Esophagus muscularis mucosa (tissue), 4 donors: ENCODE results near the gene ATRNL1. TPM values are rescaled to one million over a fixed set of nuclear protein-coding genes. Genes with fewer than 3 reads are reported as not detected.

Experiments used
- DNase-seq: peaks from one replicate; pipeline ENCODE4 v3.0.0-alpha.2; 2017; ENCODE audit errors: extremely low spot score
- H3K27ac ChIP-seq, 4 donors: fragments of 200-600 bp; sonication (generic); replicated peaks in 1 of 4; 1 replicate in 3 of 4; 2 replicates in 1 of 4; pipeline ENCODE4 v1.5.1; 2016 to 2019; ENCODE audit warnings: mild to moderate bottlenecking in 1 of 4
- H3K27me3 ChIP-seq, 4 donors: fragments of 200-600 bp; sonication (generic); one replicate each; pipeline versions ENCODE4 v1.5.1 to v1.6.0; 2016 to 2019
- H3K36me3 ChIP-seq, 4 donors: fragments of 200-600 bp; sonication (generic); one replicate each; pipeline ENCODE4 v1.5.1; 2016 to 2019
- H3K4me1 ChIP-seq, 4 donors: fragments of 200-600 bp; sonication (generic); one replicate each; pipeline ENCODE4 v1.5.1; 2016 to 2019
- H3K4me3 ChIP-seq, 4 donors: fragments of 200-600 bp; sonication (generic); 1 replicate in 2 of 4; 2 replicates in 2 of 4; pipeline ENCODE4 v1.5.1; 2016 to 2019; ENCODE audit warnings: mild to moderate bottlenecking in 4 of 4, moderate library complexity in 1 of 4
- H3K9me3 ChIP-seq, 4 donors: fragments of 200-600 bp; sonication (generic); 1 replicate in 3 of 4; 2 replicates in 1 of 4; pipeline ENCODE4 v1.5.1; 2016 to 2019
- CTCF ChIP-seq, 3 experiments: fragments of 200-600 bp in 2 of 3; fragments of 450-650 bp in 1 of 3; sonication (generic) in 2 of 3; IDR thresholded peaks; one replicate each; pipeline ENCODE4 v1.5.1; 2017 to 2019; ENCODE audit warnings: antibody characterized with exemption in 3 of 3, mild to moderate bottlenecking in 2 of 3, moderate library complexity in 1 of 3
- EP300 ChIP-seq: sonication (generic); formaldehyde crosslinking; IDR thresholded peaks from one replicate; pipeline ENCODE4 v1.6.1; 2017; ENCODE audit warnings: antibody characterized with exemption
- POLR2A ChIP-seq: fragments of 450-650 bp; IDR thresholded peaks from one replicate; pipeline ENCODE4 v1.6.1; 2017; ENCODE audit warnings: antibody characterized with exemption, moderate library complexity, mild to moderate bottlenecking, low read depth
- POLR2AphosphoS5 ChIP-seq, 2 donors: sonication (generic); formaldehyde crosslinking; IDR thresholded peaks; one replicate each; pipeline ENCODE4 v1.6.1; 2017; ENCODE audit warnings: antibody characterized with exemption in 2 of 2
- WGBS: methylation state at CpG from one replicate; pipeline ENCODE4 v1.1.5; 2018; 5-methylcytosine and 5-hydroxymethylcytosine counted together
- intact Hi-C: fragments of 100-400 bp; cut with DNase I; formaldehyde crosslinking; loops from one replicate; pipeline ENCODE4 v1.15.1; 2023
- total RNA-seq, 4 donors: library from RNA; depleted of rRNA; stranded (reverse); fragments of >200 nt; gene quantifications; one replicate each; pipeline versions ENCODE4 v1.1.0 to v1.2.1, GENCODE V29; 2016

The ATRNL1 gene
- total RNA-seq, 4 donors from 2014 or later, result 5.0 to 18.0 (median 11.3) TPM

DNA sequence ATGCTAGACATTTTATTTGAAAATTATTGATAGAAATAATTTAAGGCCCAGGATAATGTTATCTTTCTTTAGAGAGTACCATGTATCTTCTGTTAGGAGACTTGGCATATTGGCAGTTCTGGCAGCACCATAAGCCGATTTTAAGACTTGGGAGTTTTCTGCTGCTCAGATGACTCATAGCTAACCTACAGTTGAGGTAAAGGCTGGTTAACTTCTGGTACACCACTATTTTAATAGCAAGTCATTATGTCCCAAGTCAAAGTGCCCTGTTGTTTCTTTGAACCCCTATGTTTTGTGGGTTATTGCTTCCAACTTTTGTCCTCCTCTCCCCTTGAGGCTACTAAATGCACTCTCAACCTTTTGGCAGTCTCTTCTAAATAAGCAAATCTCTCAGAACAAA, 25.2 kb downstream of the ATRNL1 start:
- intact Hi-C loops, result no loop called here
- DNase-seq, result no peak
- H3K27me3 ChIP-seq, result no peaks in the 10 kb centered on the region
- 71% methylated on average over 1 of the region's 1 CpG for WGBS
- H3K27ac ChIP-seq, result no peak overlapping the region
- H3K4me3 ChIP-seq, result no peak overlapping the region
- H3K36me3 ChIP-seq, result no peaks in the 10 kb centered on the region
- TF ChIP-seq EP300, result no peak
- no peak for TF ChIP-seq POLR2AphosphoS5 (IDR thresholded peaks at IDR 0.05)
- TF ChIP-seq POLR2A, result no peak
- TF ChIP-seq CTCF (IDR thresholded peaks at IDR 0.05), result no peak
- H3K9me3 ChIP-seq, result no peaks in the 10 kb centered on the region
- H3K4me1 ChIP-seq, result no peaks in the 10 kb centered on the region

- WGBS, result 89% methylated on average over 4 of the region's 4 CpGs
- H3K27ac ChIP-seq, result no peak overlapping the region
- intact Hi-C loops, result loop anchor here (5.0 kb wide), 2 partner anchors 248 to 573 kb away; no protein-coding TSS in a partner anchor
- TF ChIP-seq POLR2AphosphoS5 (IDR thresholded peaks at IDR 0.05) (no peak), POLR2A (no peak), CTCF (IDR thresholded peaks at IDR 0.05) (no peak)
- H3K4me1 ChIP-seq, result no peaks in the 10 kb centered on the region
- H3K27me3 ChIP-seq, result no peaks in the 10 kb centered on the region
- no peaks in the 10 kb centered on the region for H3K9me3 ChIP-seq
- DNase-seq, result no peak
- no peaks in the 10 kb centered on the region for H3K36me3 ChIP-seq
- H3K4me3 ChIP-seq, result no peak overlapping the region
Measured at GRCh38 chr10:115125505-115125904, 32.3 kb downstream of the ATRNL1 start.

DNA sequence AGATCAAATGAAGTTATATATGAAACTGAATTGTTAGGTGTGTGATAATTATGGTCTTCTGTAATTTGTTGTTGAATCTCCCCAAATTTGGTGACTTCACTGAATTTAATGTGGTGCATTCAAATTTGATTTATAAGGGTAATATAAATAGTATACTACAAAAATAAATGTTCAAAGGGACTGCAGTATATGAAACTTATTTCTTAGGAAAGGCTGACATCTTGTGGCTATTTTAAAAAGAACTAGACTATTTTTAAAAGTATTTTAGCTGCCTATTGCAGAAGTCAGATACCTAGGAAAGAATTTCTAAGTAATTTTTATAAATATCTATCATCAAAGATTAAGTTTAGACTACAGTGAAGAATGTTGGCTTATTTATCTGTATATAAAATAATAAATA, 36.6 kb downstream of the ATRNL1 start:
- no peaks in the 10 kb centered on the region for H3K4me1 ChIP-seq
- no peak overlapping the region for H3K27ac ChIP-seq
- peak; percentile 35 to 37 (median 37) for TF ChIP-seq CTCF (IDR thresholded peaks at IDR 0.05)
- no peak for TF ChIP-seq POLR2AphosphoS5 (IDR thresholded peaks at IDR 0.05)
- H3K4me3 ChIP-seq, result no peak overlapping the region
- DNase-seq, result no peak
- H3K36me3 ChIP-seq, result no peaks in the 10 kb centered on the region
- H3K27me3 ChIP-seq, result no peaks in the 10 kb centered on the region
- no peaks in the 10 kb centered on the region for H3K9me3 ChIP-seq
- intact Hi-C loops, result loop anchor here (5.0 kb wide), 2 partner anchors 252 to 577 kb away; no protein-coding TSS in a partner anchor

GRCh38 chr10:115136616-115137015, 43.5 kb downstream of the ATRNL1 start:
- intact Hi-C loops, result no loop called here

More at GRCh38 chr10:115136616-115137015, 43.5 kb downstream of the ATRNL1 start:
- Histone ChIP-seq H3K9me3 (no peaks in the 10 kb centered on the region), H3K36me3 (no peaks in the 10 kb centered on the region), H3K27ac (no peak overlapping the region), H3K4me3 (no peak overlapping the region), H3K27me3 (no peaks in the 10 kb centered on the region), H3K4me1 (no peaks in the 10 kb centered on the region)
- DNase-seq, result no peak
- TF ChIP-seq POLR2A (no peak), CTCF (IDR thresholded peaks at IDR 0.05) (no peak), POLR2AphosphoS5 (IDR thresholded peaks at IDR 0.05) (no peak), EP300 (no peak)
